GM21723 (cell line): ENCODE data around the gene ZFP36.
A peak's percentile ranks its signal among the peaks of the same experiment; 100 is the strongest.

Experiments
- ATAC-seq: cut with Tn5 transposase; IDR thresholded peaks from one replicate; pipeline ENCODE4 v1.9.1; 2021; ENCODE audit warnings: mild to moderate bottlenecking, moderate library complexity; ENCODE audit not compliant: unreplicated experiment

The ZFP36 gene

DNA sequence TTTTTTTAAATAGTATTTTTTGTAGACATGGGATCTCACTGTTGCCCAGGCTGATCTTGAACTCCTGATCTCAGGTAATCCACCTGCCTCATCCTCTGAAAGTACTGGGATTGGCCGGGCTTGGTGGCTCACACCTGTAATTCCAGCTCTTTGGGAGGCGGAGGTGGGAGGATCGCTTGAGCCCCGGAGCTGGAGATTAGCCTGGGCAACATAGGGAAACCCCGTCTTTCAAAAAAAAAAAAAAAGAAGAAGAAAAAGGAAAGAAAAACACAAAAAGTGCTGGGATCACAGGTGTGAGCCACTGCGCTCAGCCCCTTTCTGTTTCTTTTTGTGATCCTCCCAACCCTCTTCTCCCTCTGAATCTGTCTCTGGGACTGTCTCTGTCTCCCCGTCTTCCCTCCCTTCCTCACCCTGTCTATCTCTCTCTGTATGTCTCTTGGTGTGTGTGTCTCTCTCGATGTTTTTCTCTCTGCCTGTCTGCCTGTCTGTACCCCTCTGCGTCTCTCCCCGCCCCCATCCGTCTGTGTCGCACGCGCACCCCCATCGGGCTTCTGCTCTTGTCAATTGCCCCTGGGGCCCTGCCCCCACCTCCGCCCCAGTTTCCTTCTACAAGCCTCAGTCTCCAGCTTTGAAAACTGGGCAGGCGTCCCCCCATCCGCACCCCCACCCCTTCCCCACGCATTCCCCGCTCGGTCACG, 540 bp upstream of the ZFP36 start:
- ATAC-seq = no peak

DNA sequence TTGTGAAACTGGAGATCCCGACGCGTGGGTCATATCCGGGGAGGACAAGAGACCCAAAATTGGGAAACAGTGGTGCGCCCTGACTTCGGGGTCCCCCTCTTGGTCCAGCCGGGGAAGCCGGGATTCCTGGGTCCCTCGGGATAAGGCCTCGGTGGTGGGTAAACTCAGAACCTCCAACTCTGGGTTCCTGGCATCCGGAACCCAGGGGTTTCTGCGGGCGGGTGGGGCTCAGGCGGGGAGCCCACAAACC, 688 bp downstream of the ZFP36 start:
- ATAC-seq = no peak

- ATAC-seq = no peak
Observed at GRCh38 chr19:39407660-39408391, 1.2 kb downstream of the ZFP36 start.

GRCh38 chr19:39408392-39409207, 2.0 kb downstream of the ZFP36 start:
- ATAC-seq = no peak

DNA sequence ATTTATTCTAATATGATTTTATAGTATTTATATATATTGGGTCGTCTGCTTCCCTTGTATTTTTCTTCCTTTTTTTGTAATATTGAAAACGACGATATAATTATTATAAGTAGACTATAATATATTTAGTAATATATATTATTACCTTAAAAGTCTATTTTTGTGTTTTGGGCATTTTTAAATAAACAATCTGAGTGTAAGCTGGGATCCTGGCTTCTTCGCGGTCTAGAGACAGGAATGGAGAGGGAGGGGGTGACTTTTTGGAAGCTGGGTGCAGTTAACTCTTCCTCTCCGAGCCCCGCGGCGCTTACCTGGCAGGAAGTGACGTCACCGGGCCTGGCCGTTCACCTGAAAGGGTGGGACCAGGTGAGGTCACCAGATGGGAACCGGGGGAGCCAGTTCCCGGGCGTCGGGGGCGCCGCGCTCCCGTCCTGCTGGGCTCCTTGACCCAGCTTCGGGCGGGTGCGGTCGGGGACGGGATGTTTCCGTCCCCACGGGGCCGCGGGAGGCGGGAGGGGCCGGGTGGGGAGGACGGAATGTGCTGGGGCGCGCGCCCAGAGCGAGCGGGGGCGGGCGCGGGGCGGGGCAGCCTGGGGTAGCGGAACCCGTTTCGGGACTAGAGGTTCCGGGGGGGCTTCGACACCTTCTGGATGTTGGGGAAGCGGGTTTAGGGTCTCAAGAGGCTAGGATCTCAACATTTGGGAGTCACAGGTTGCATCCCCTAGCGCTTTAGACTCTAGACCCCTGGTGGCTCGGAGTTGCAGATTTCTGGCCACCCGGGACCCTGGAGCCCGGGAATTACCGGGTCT, 2.8 kb downstream of the ZFP36 start:
- ATAC-seq = no peak

GRCh38 chr19:39410017-39410830, 3.6 kb downstream of the ZFP36 start:
- ATAC-seq = no peak

DNA sequence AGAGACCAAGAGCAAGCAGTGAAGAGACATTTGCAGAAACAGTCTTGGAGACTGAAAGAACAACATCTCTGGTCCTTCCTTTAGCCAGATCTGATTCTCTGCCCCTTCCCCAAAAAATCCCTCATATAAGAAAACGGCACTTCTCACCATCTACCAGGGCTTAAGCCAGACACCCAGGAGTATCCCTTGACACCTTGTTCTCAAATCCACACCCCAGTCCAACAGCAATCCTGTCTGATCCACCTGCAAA, 4.1 kb downstream of the ZFP36 start:
- ATAC-seq = no peak

- ATAC-seq = no peak
Observed at GRCh38 chr19:39411081-39411831, 4.6 kb downstream of the ZFP36 start.

GRCh38 chr19:39411832-39412099, 5.1 kb downstream of the ZFP36 start:
- peak; percentile 30 for ATAC-seq

DNA sequence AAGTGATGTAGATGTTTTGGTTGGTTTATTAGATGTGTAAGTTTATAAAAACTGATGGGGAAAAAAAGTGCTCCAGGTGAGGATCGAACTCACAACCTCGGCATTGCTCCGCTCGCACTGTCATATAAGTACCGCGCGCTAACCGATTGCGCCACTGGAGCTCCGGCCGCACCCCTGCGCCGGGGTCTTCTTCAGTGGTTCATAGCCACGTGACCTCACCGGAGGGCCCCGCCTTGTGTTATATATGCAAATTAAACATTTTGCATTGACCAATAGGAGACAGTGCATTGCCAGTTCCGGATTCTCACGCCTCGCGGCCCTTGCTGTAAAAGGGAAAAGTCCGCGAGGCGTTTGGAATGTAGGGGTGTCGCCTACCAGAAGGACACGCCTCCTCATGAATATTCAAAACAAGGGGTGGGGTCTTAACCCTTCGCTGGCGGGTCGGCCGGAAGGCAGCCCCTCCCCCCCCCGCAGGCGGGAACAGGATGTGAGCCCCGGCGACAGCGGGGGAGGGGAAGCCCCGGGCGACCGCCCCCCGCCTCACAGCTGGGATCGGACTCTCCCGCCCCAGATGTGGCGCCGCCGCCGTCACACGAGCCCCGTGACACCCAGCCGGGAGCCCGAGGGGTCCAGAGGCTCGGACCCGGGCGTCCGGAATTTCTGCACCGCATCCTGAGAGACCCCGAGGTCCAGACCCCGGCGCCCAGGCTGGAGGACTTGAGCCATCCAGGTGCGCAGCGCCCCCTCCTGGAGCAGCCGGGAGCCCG, 5.6 kb downstream of the ZFP36 start, which contains the start of gene PLEKHG2:
PLEKHG2 (plus strand) TSS at position 570 of the 767 bp plus-strand sequence. CDS start 1,418 bp downstream, outside the sequence.
- ATAC-seq = peak; percentile 44

- no peak for ATAC-seq
Observed at GRCh38 chr19:39412867-39413271, 6.2 kb downstream of the ZFP36 start.

- ATAC-seq = no peak
Observed at GRCh38 chr19:39413272-39413910, 6.7 kb downstream of the ZFP36 start.

DNA sequence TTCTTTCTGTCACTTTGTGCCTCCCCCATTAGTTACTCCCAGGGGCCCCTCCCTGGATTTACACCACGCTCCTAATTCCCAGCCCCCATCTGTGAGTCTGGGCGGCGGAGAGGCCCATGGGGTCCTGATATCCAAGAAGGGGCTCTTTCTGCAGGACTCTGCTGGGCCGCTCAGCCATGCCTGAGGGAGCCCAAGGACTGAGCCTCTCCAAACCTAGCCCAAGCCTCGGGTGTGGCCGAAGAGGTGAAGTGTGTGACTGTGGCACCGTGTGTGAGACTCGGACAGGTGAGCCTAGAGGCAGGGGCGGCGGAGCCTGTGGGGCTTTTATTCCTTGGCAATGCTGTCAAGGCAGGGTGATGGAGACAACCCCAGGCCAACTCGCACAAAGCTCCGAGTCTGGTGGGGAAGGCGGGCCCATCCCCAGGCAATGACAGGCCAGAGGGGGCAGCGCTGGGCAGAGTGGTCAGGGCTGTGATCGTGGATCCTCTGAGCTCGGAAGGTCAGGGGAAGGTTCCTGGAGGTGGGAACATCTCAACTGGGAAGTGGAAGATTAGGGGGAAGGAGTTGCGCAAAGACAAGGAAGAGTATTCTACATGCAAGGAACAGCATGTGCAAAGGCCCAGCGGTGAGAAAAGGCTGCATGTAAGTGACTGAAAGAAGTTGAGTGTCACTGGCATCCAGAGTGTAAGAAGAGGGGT, 7.4 kb downstream of the ZFP36 start:
- ATAC-seq = no peak

GRCh38 chr19:39415111-39416046, 8.7 kb downstream of the ZFP36 start:
- no peak for ATAC-seq

DNA sequence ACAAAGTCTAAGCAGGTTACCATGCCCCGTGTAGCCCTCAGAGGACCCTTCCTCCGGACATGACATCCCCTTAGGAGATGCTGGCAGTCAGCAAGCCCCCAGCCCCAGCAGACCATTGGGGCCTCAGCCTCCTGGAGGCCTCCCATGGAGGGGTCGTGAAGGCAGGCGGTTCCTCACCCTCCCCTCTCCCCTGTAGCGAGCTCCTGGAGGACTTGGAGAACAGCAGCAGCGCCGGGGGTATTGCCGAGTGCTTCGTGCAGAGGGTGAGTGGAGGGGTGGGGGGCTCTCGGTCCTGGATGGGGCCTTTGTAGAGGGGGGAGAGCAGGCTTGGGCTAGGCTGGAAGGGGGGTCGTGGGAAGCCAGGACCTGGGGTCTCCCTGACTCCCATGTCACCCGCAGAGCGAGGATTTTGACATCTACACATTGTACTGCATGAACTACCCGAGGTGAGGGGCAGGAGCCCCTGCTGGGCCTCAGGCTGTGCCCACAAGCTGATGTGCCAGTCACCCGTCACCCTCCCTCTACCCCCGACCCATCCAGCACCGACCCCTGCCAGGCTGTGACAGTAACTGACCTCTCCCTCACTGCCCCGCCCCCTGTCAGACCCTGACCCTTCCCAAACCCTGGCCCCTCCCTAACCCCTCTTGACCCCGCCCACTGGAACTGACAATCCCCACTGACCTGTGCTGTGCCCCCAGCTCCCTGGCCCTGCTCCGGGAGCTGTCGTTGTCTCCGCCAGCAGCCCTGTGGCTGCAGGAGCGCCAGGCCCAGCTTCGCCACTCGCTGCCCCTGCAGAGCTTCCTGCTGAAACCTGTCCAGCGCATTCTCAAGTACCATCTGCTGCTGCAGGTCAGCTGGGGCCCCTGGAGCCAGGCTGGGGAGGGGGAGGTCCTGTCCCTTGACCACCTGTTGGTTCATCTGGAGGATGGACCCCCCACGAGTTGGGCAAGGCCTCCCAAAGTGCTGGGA, 9.8 kb downstream of the ZFP36 start:
- ATAC-seq = no peak
